K562 (cell line): ENCODE results near the gene HSPA13.

Experiments
- CBX2 ChIP-seq: fragments of 200-600 bp; sonication (generic); IDR thresholded peaks from one replicate; pipeline ENCODE4 v1.6.1; 2012; ENCODE audit warnings: mild to moderate bottlenecking, low read length, inconsistent platforms; ENCODE audit not compliant: insufficient read depth, poor library complexity, severe bottlenecking
- EZH2 ChIP-seq: IDR thresholded peaks from 2 replicates; pipeline ENCODE4 v1.6.1; 2012; ENCODE audit warnings: low read depth, mild to moderate bottlenecking, inconsistent platforms, low read length, borderline replicate concordance
- PTRF ChIP-seq: fragments of 450-650 bp; IDR thresholded peaks from 2 replicates; pipeline ENCODE4 v1.6.1; 2016; ENCODE audit warnings: mild to moderate bottlenecking, missing genetic modification characterization, missing compliant biosample characterization
- SMARCA4 ChIP-seq: fragments of 450-650 bp; IDR thresholded peaks from 2 replicates; pipeline ENCODE4 v1.6.1; 2016

- TF ChIP-seq EZH2 (no peak), PTRF (no peak), SMARCA4 (no peak), CBX2 (no peak)
Measured at GRCh38 chr21:14388282-14388681, 5.3 kb upstream of the HSPA13 start.
